WTC11 (cell line): ENCODE data around the gene CLEC16A. TPM values are rescaled to one million over a fixed set of nuclear protein-coding genes. Genes with fewer than 3 reads are reported as not detected.

Experiments used
- ATAC-seq: fragments of 200-7000 bp; cut with Tn5 transposase; 2 replicates; pipeline ENCODE4 v1.10.0; 2021; ENCODE audit warnings: mild to moderate bottlenecking, moderate library complexity
- CTCF ChIA-PET: fragments of 300-600 bp; sonication (Branson Sonifier 250); formaldehyde crosslinking; loops from one replicate; lab custom pipeline; 2021; ENCODE audit warnings: antibody characterized with exemption; lab: Charles Lee
- POLR2A ChIA-PET: fragments of 350-600 bp; sonication (Branson Sonifier 250); formaldehyde crosslinking; loops from one replicate; lab custom pipeline; 2021; ENCODE audit warnings: antibody characterized with exemption; lab: Charles Lee
- DNase-seq: peaks from one replicate; pipeline ENCODE4 v3.0.0; 2021; ENCODE audit warnings: low spot score
- H3K27ac Mint-ChIP-seq: 2 replicates; pipeline ENCODE4 v1.8.0; 2021; ENCODE audit warnings: mixed read lengths
- H3K27me3 Mint-ChIP-seq: 2 replicates; pipeline ENCODE4 v1.8.0; 2021; ENCODE audit warnings: low read depth, mild to moderate bottlenecking, moderate library complexity, mixed read lengths
- H3K36me3 Mint-ChIP-seq: 2 replicates; pipeline ENCODE4 v1.8.0; 2021; ENCODE audit warnings: mixed read lengths
- H3K4me1 Mint-ChIP-seq: 2 replicates; pipeline ENCODE4 v1.8.0; 2022; ENCODE audit warnings: mixed read lengths
- H3K4me3 Mint-ChIP-seq: 2 replicates; pipeline ENCODE4 v1.8.0; 2021; ENCODE audit warnings: mild to moderate bottlenecking, moderate library complexity, mixed read lengths
- H3K9me3 Mint-ChIP-seq: 2 replicates; pipeline ENCODE4 v1.8.0; 2021; ENCODE audit warnings: mixed read lengths
- ATF1 ChIP-seq: sonication (generic); formaldehyde crosslinking; IDR thresholded peaks from 2 replicates; pipeline ENCODE4 v1.8.1; 2023; ENCODE audit warnings: mild to moderate bottlenecking, moderate library complexity, missing genetic modification reagents
- ATF3 ChIP-seq: sonication (generic); formaldehyde crosslinking; conservative IDR thresholded peaks from 2 replicates; pipeline ENCODE4 v1.8.1; 2022; ENCODE audit warnings: mild to moderate bottlenecking, missing genetic modification reagents
- CREM ChIP-seq: sonication (generic); formaldehyde crosslinking; IDR thresholded peaks from 2 replicates; pipeline ENCODE4 v1.8.1; 2022; ENCODE audit warnings: mild to moderate bottlenecking, missing genetic modification reagents, moderate library complexity
- EMX1 ChIP-seq: fragments of 250-450 bp; sonication (Bioruptor Pico); IDR thresholded peaks from 2 replicates; pipeline ENCODE4 v1.8.0; 2021; ENCODE audit warnings: mild to moderate bottlenecking
- ERG ChIP-seq: fragments of 250-450 bp; sonication (Bioruptor Pico); IDR thresholded peaks from 2 replicates; pipeline ENCODE4 v1.8.0; 2021; ENCODE audit warnings: mild to moderate bottlenecking
- FOXP4 ChIP-seq: sonication (generic); formaldehyde crosslinking; IDR thresholded peaks from 2 replicates; pipeline ENCODE4 v1.8.0; 2022; ENCODE audit warnings: mild to moderate bottlenecking, missing genetic modification reagents
- HMGXB4 ChIP-seq: sonication (generic); formaldehyde crosslinking; IDR thresholded peaks from 2 replicates; pipeline ENCODE4 v1.8.1; 2023; ENCODE audit warnings: mild to moderate bottlenecking, moderate library complexity, missing genetic modification reagents
- KAT7 ChIP-seq: sonication (generic); formaldehyde crosslinking; IDR thresholded peaks from 2 replicates; pipeline ENCODE4 v1.8.1; 2023; ENCODE audit warnings: missing genetic modification reagents, mild to moderate bottlenecking, borderline replicate concordance
- MYBL2 ChIP-seq: sonication (generic); formaldehyde crosslinking; IDR thresholded peaks from 2 replicates; pipeline ENCODE4 v1.8.1; 2023; ENCODE audit warnings: mild to moderate bottlenecking, moderate library complexity, missing genetic modification reagents
- NFATC4 ChIP-seq: fragments of 250-450 bp; sonication (Bioruptor Pico); IDR thresholded peaks from 2 replicates; pipeline ENCODE4 v1.9.0; 2021; ENCODE audit warnings: mild to moderate bottlenecking
- SP1 ChIP-seq: sonication (generic); formaldehyde crosslinking; conservative IDR thresholded peaks from 2 replicates; pipeline ENCODE4 v1.8.1; 2022; ENCODE audit warnings: missing genetic modification reagents
- TEAD1 ChIP-seq: sonication (generic); formaldehyde crosslinking; IDR thresholded peaks from 2 replicates; pipeline ENCODE4 v1.8.0; 2022; ENCODE audit warnings: mild to moderate bottlenecking, missing genetic modification reagents
- USF1 ChIP-seq: sonication (generic); formaldehyde crosslinking; IDR thresholded peaks from 2 replicates; pipeline ENCODE4 v1.8.0; 2022; ENCODE audit warnings: mild to moderate bottlenecking, missing genetic modification reagents
- ZBTB21 ChIP-seq: sonication (generic); formaldehyde crosslinking; IDR thresholded peaks from 2 replicates; pipeline ENCODE4 v1.8.1; 2023; ENCODE audit warnings: mild to moderate bottlenecking, missing genetic modification reagents, borderline replicate concordance
- ZNF121 ChIP-seq: sonication (generic); formaldehyde crosslinking; IDR thresholded peaks from 2 replicates; pipeline ENCODE4 v1.8.0; 2023; ENCODE audit warnings: missing genetic modification reagents
- ZNF232 ChIP-seq: sonication (generic); formaldehyde crosslinking; IDR thresholded peaks from 2 replicates; pipeline ENCODE4 v1.8.0; 2022; ENCODE audit warnings: mild to moderate bottlenecking, missing genetic modification reagents
- ZNF396 ChIP-seq: fragments of 250-450 bp; sonication (Bioruptor Pico); IDR thresholded peaks from 2 replicates; pipeline ENCODE4 v1.8.0; 2021; ENCODE audit warnings: mild to moderate bottlenecking, moderate library complexity, borderline replicate concordance
- ZNF512 ChIP-seq: sonication (generic); formaldehyde crosslinking; IDR thresholded peaks from 2 replicates; pipeline ENCODE4 v1.8.1; 2022; ENCODE audit warnings: missing genetic modification reagents, borderline replicate concordance
- ZNF671 ChIP-seq: fragments of 250-450 bp; sonication (Bioruptor Pico); IDR thresholded peaks from 2 replicates; pipeline ENCODE4 v1.8.0; 2021; ENCODE audit warnings: mild to moderate bottlenecking
- total RNA-seq: library from RNA; stranded (reverse); gene quantifications from 3 replicates; pipeline ENCODE4 v1.2.3, GENCODE V29; 2021

The CLEC16A gene
- total RNA-seq, 1 experiment from 2014 or later = 14.4 TPM

- H3K4me3 Mint-ChIP-seq = no peak overlapping the region
- H3K27me3 Mint-ChIP-seq = no peaks in the 10 kb centered on the region
- DNase-seq = no peak
- ATAC-seq = no peak
- CTCF ChIA-PET = no interaction called here
- H3K4me1 Mint-ChIP-seq = peaks cover 8% of the 10 kb centered on the region
- no peaks in the 10 kb centered on the region for H3K36me3 Mint-ChIP-seq
- no peak overlapping the region for H3K27ac Mint-ChIP-seq
- POLR2A ChIA-PET = no interaction called here
- TF ChIP-seq CREM (CRISPR knock-in tag) = no peak
- no peaks in the 10 kb centered on the region for H3K9me3 Mint-ChIP-seq
Measured at GRCh38 chr16:11067266-11067665, 122.9 kb downstream of the CLEC16A start.

- TF ChIP-seq ZNF232 (CRISPR knock-in tag) (no peak), ERG (CRISPR knock-in tag) (no peak), TEAD1 (no peak), MYBL2 (no peak), FOXP4 (no peak), HMGXB4 (CRISPR knock-in tag) (no peak)
Measured at GRCh38 chr16:11067697-11068141, 123.4 kb downstream of the CLEC16A start.

GRCh38 chr16:11071829-11072228 is 127.5 kb downstream of the CLEC16A start:
- TF ChIP-seq ZNF396 (CRISPR knock-in tag) = no peak
- TF ChIP-seq ZNF512 (CRISPR knock-in tag) = no peak
- no peak for TF ChIP-seq ZBTB21 (CRISPR knock-in tag)
- Mint-ChIP-seq H3K27me3 (no peaks in the 10 kb centered on the region), H3K9me3 (no peaks in the 10 kb centered on the region), H3K36me3 (no peaks in the 10 kb centered on the region), H3K4me1 (peaks cover 11% of the 10 kb centered on the region), H3K27ac (no peak overlapping the region), H3K4me3 (no peak overlapping the region)
- DNase-seq = no peak
- no peak for ATAC-seq
- ChIA-PET POLR2A (no interaction called here), CTCF (no interaction called here)

More at GRCh38 chr16:11067697-11068141, 123.4 kb downstream of the CLEC16A start:
- no peak overlapping the region; the same call in 1 of the 2 replicates for H3K27ac Mint-ChIP-seq
- H3K9me3 Mint-ChIP-seq = no peaks in the 10 kb centered on the region
- H3K36me3 Mint-ChIP-seq = no peaks in the 10 kb centered on the region
- ChIA-PET POLR2A (no interaction called here), CTCF (no interaction called here)
- peaks cover 8% of the 10 kb centered on the region for H3K4me1 Mint-ChIP-seq
- no peak overlapping the region for H3K4me3 Mint-ChIP-seq
- no peak for ATAC-seq
- H3K27me3 Mint-ChIP-seq = no peaks in the 10 kb centered on the region
- no peak for DNase-seq

GRCh38 chr16:11072420-11073153 is 128.2 kb downstream of the CLEC16A start:
- ChIA-PET CTCF (interaction anchor here (1.1 to 1.4 kb wide), 2 partner anchors 299 to 314 kb away, joined by 3 to 5 read pairs; no protein-coding TSS in a partner anchor), POLR2A (no interaction called here)
- Mint-ChIP-seq H3K27ac (no peak overlapping the region), H3K9me3 (no peaks in the 10 kb centered on the region), H3K4me3 (no peak overlapping the region), H3K4me1 (peaks cover 11% of the 10 kb centered on the region), H3K36me3 (no peaks in the 10 kb centered on the region), H3K27me3 (no peaks in the 10 kb centered on the region)
- DNase-seq = no peak
- no peak for ATAC-seq
- TF ChIP-seq SP1 (CRISPR knock-in tag) = no peak
- TF ChIP-seq ZNF121 (CRISPR knock-in tag) = no peak
- TF ChIP-seq ATF3 (CRISPR knock-in tag) = no peak
- no peak for TF ChIP-seq EMX1 (CRISPR knock-in tag)
- no peak for TF ChIP-seq ATF1
- TF ChIP-seq KAT7 (CRISPR knock-in tag) = no peak
- no peak for TF ChIP-seq ERG (CRISPR knock-in tag)
- no peak for TF ChIP-seq USF1
- TF ChIP-seq MYBL2 = no peak
- TF ChIP-seq ZNF671 (CRISPR knock-in tag) = no peak
- TF ChIP-seq NFATC4 (CRISPR knock-in tag) = no peak
